GM12865 (cell line): ENCODE measurements around the gene CYTL1.

Experiments used
- DNase-seq: peaks from one replicate; pipeline ENCODE4 v3.0.0; 2010; ENCODE audit warnings: low read depth
- H3K4me3 ChIP-seq: 2 replicates; pipeline ENCODE4 v1.5.1; 2011; ENCODE audit warnings: mild to moderate bottlenecking, low read depth, low read length, control low read depth
- TF ChIP-seq, protein P1 (sequence below): IDR thresholded peaks from 2 replicates; pipeline ENCODE4 v1.5.1; 2011; ENCODE audit warnings: low read length, control low read depth, low read depth, inconsistent platforms; ENCODE audit not compliant: insufficient read depth; ENCODE audit errors: missing control alignments

The CYTL1 gene

GRCh38 chr4:4974727-4975126 lies 44.5 kb downstream of the CYTL1 start:
- TF ChIP-seq, protein P1, sequence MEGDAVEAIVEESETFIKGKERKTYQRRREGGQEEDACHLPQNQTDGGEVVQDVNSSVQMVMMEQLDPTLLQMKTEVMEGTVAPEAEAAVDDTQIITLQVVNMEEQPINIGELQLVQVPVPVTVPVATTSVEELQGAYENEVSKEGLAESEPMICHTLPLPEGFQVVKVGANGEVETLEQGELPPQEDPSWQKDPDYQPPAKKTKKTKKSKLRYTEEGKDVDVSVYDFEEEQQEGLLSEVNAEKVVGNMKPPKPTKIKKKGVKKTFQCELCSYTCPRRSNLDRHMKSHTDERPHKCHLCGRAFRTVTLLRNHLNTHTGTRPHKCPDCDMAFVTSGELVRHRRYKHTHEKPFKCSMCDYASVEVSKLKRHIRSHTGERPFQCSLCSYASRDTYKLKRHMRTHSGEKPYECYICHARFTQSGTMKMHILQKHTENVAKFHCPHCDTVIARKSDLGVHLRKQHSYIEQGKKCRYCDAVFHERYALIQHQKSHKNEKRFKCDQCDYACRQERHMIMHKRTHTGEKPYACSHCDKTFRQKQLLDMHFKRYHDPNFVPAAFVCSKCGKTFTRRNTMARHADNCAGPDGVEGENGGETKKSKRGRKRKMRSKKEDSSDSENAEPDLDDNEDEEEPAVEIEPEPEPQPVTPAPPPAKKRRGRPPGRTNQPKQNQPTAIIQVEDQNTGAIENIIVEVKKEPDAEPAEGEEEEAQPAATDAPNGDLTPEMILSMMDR = no peak
- DNase-seq = no peak
- H3K4me3 ChIP-seq = no peak overlapping the region

DNA sequence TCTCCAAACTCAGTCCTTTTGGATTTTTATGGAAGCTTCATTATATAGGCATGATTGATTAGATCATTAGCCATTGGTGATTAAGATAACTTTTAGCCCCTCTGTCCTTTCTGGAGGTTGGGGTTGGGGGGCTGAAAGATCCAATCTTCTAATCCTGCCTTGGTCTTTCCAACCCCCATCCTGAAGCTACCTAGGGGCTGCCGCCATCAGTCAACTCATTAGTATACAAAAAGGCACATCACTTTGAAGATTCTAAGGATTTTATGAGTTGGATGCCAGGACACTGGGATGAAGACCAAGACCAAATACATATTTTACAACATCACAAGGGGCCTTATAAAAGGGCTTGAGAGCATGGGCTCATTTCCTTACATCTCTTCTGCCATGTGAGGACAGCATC lies 47.5 kb downstream of the CYTL1 start:
- DNase-seq = no peak
- TF ChIP-seq, protein P1 = no peak
- no peak overlapping the region for H3K4me3 ChIP-seq

DNA sequence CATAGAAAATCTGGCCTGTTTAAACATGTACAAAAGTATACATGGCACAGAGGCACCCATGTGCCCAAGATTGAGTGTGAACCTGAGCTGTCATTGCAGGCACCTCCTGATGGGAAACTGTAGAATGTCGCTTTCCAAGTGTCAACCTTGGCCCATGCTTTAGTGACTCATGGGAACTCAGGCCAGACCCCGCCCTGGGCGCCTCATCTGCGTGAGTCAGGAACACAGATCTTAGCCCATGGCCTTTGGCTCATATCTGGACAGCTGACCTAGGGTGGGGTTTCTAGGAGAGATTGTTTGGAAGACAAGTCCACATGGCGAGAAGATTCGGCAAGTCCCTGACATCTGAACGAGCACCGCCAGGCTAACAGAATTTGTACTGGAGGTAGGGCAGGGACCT lies 50.0 kb downstream of the CYTL1 start:
- H3K4me3 ChIP-seq = no peak overlapping the region
- TF ChIP-seq, protein P1 = no peak
- DNase-seq = no peak

- TF ChIP-seq, protein P1 = no peak
- no peak for DNase-seq
- no peak overlapping the region for H3K4me3 ChIP-seq
Measured at GRCh38 chr4:4968161-4968725, 51.0 kb downstream of the CYTL1 start.
